HG02623 (cell line): ENCODE data around the gene MYADM.
"Not testable (repeated sequence)": the region's sequence is repeated elsewhere in the genome, so short reads cannot be mapped to it uniquely, and the experiment has no call there.

Experiments
- ATAC-seq: cut with Tn5 transposase; IDR thresholded peaks from one replicate; pipeline ENCODE4 v1.9.1; 2021; ENCODE audit warnings: moderate library complexity; ENCODE audit not compliant: unreplicated experiment

MYADM gene

GRCh38 chr19:53867225-53868090 is at the start of gene MYADM:
Gene MYADM, plus strand, starts transcription at chr19:53867883. Its CDS starts 5,647 bp downstream, at chr19:53873530.
- peak; percentile 58 for ATAC-seq

- ATAC-seq = no peak
Measured at GRCh38 chr19:53818756-53819155, 48.9 kb upstream of the MYADM start.

- ATAC-seq = no peak
Measured at GRCh38 chr19:53819861-53820260, 47.8 kb upstream of the MYADM start.

GRCh38 chr19:53823380-53824120 is 44.1 kb upstream of the MYADM start:
- no peak for ATAC-seq

- no peak for ATAC-seq
Measured at GRCh38 chr19:53824134-53824611, 43.5 kb upstream of the MYADM start, which contains the start of gene NLRP12. Gene NLRP12, minus strand, starts transcription at chr19:53824314. Its CDS starts 140 bp downstream, at chr19:53824174.

GRCh38 chr19:53826876-53827275 is 40.8 kb upstream of the MYADM start:
- ATAC-seq = no peak

GRCh38 chr19:53828531-53828930 is 39.2 kb upstream of the MYADM start:
- ATAC-seq = no peak

GRCh38 chr19:53832861-53833260 is 34.8 kb upstream of the MYADM start:
- ATAC-seq = not testable (repeated sequence)

GRCh38 chr19:53838446-53838845 is 29.2 kb upstream of the MYADM start:
- not testable (repeated sequence) for ATAC-seq

GRCh38 chr19:53840241-53840640 is 27.4 kb upstream of the MYADM start:
- ATAC-seq = not testable (repeated sequence)

GRCh38 chr19:53840914-53841313 is 26.8 kb upstream of the MYADM start:
- not testable (repeated sequence) for ATAC-seq

- ATAC-seq = no peak
Measured at GRCh38 chr19:53844849-53845246, 22.8 kb upstream of the MYADM start.

GRCh38 chr19:53847555-53847954 is 20.1 kb upstream of the MYADM start:
- ATAC-seq = no peak

GRCh38 chr19:53849237-53849676 is 18.4 kb upstream of the MYADM start:
- ATAC-seq = no peak

GRCh38 chr19:53853707-53854106 is 14.0 kb upstream of the MYADM start:
- no peak for ATAC-seq

GRCh38 chr19:53864308-53864836 is 3.3 kb upstream of the MYADM start:
- no peak for ATAC-seq

- no peak for ATAC-seq
Measured at GRCh38 chr19:53865523-53865917, 2.2 kb upstream of the MYADM start.

- ATAC-seq = no peak
Measured at GRCh38 chr19:53865918-53866864, 1.5 kb upstream of the MYADM start.

GRCh38 chr19:53866865-53867224 is 838 bp upstream of the MYADM start:
- no peak for ATAC-seq
